K562 (cell line): ENCODE results near the gene SUMF1. TPM values are rescaled to one million over a fixed set of nuclear protein-coding genes. Genes with fewer than 3 reads are reported as not detected.

Source experiments
- ATAC-seq: fragments of 200-7000 bp; cut with Tn5 transposase; 3 replicates; pipeline ENCODE4 v1.9.1; 2020; ENCODE audit warnings: moderate library complexity
- BruUV-seq: library from RNA; stranded (reverse); fragments of 400-500 nt; replicated peaks from 2 replicates; lab custom pipeline; 2021; lab: Mats Ljungman, UMichigan
- CTCF ChIA-PET: fragments of 300-600 bp; formaldehyde crosslinking; extraction: SDS; loops from one replicate; lab custom pipeline; 2021; ENCODE audit warnings: low intra/inter-chr PET ratio; lab: Yijun Ruan, JAX
- POLR2A ChIA-PET: fragments of 300-600, 350-650 bp; sonication (Branson Sonifier 250); formaldehyde crosslinking; extraction: SDS; loops from one replicate; lab custom pipeline; 2021; ENCODE audit warnings: antibody characterized with exemption, inconsistent platforms; lab: Yijun Ruan, JAX
- DNase-seq, 4 experiments: peaks; one replicate each; pipeline versions ENCODE4 v3.0.0 to v3.0.0-alpha.2; 2011 to 2018; ENCODE audit warnings: low spot score in 3 of 4, mixed read lengths in 3 of 4; ENCODE audit errors: extremely low read depth in 1 of 4
- FAIRE-seq: peaks from 2 replicates; lab custom pipeline; 2011; peaks lifted over from hg19 to GRCh38; lab: Jason Lieb, UNC
- H2AFZ ChIP-seq: 2 replicates; pipeline ENCODE4 v1.6.0; 2011; ENCODE audit warnings: low read depth, low read length, control low read depth, inconsistent platforms
- H3K27ac ChIP-seq: fragments of 200-600 bp; 3 replicates; pipeline ENCODE4 v1.8.0; 2011; ENCODE audit warnings: low read depth, mild to moderate bottlenecking, control low read depth, inconsistent platforms, low read length, moderate library complexity, mixed read lengths; ENCODE audit errors: extremely low read depth
- H3K27me3 ChIP-seq, 2 experiments: fragments of 300-600 bp in 1 of 2; 2 replicates in 1 of 2; 3 replicates in 1 of 2; pipeline versions ENCODE4 v1.6.0 to v1.8.0; 2011; ENCODE audit warnings: inconsistent platforms in 2 of 2, low read length in 2 of 2, mild to moderate bottlenecking in 1 of 2, mixed read lengths in 1 of 2, moderate library complexity in 1 of 2; ENCODE audit not compliant: control insufficient read depth in 2 of 2, insufficient read depth in 2 of 2
- H3K36me3 ChIP-seq: fragments of 300-600 bp; 3 replicates; pipeline ENCODE4 v1.8.0; 2011; ENCODE audit warnings: mild to moderate bottlenecking, low read length, inconsistent platforms; ENCODE audit not compliant: control insufficient read depth, insufficient read depth
- H3K4me1 ChIP-seq, 2 experiments: fragments of 200-600 bp in 1 of 2; replicated peaks in 1 of 2; 2 replicates in 1 of 2; 3 replicates in 1 of 2; pipeline versions ENCODE4 v1.5.1 to v1.8.0; 2011; ENCODE audit warnings: inconsistent platforms in 2 of 2, low read length in 2 of 2, mild to moderate bottlenecking in 1 of 2, mixed read lengths in 1 of 2, moderate library complexity in 1 of 2; ENCODE audit not compliant: control insufficient read depth in 2 of 2, insufficient read depth in 2 of 2
- H3K4me2 ChIP-seq: 2 replicates; pipeline ENCODE4 v1.6.1; 2011; ENCODE audit warnings: low read length, control low read depth, inconsistent platforms, mixed read lengths; ENCODE audit not compliant: insufficient read depth
- H3K4me3 ChIP-seq: fragments of 200-600 bp; sonication (generic), shearing (Covaris generic); 2 replicates; pipeline ENCODE4 v1.5.1; 2016; ENCODE audit warnings: control low read depth, inconsistent platforms
- H3K79me2 ChIP-seq: fragments of 200-600 bp; 3 replicates; pipeline ENCODE4 v1.8.0; 2011; ENCODE audit warnings: low read length, inconsistent platforms; ENCODE audit not compliant: control insufficient read depth, insufficient read depth
- H3K9ac ChIP-seq, 2 experiments: 2 replicates each; pipeline versions ENCODE4 v1.6.0 to v1.6.1; 2011; ENCODE audit warnings: low read depth in 2 of 2, low read length in 2 of 2, control low read depth in 1 of 2, inconsistent platforms in 1 of 2, mild to moderate bottlenecking in 1 of 2, mixed read lengths in 1 of 2; ENCODE audit not compliant: insufficient read depth in 1 of 2
- H3K9me1 ChIP-seq: one replicate; pipeline ENCODE4 v1.6.0; 2011; ENCODE audit warnings: inconsistent platforms, mild to moderate bottlenecking, low read length, moderate library complexity; ENCODE audit not compliant: control insufficient read depth, insufficient read depth
- H3K9me3 ChIP-seq: replicated peaks from 2 replicates; pipeline ENCODE4 v1.5.1; 2011; ENCODE audit warnings: low read depth, low read length, inconsistent platforms; ENCODE audit not compliant: control insufficient read depth, insufficient read depth
- H4K20me1 ChIP-seq: replicated peaks from 2 replicates; pipeline ENCODE4 v1.6.1; 2011; ENCODE audit warnings: low read length, inconsistent platforms, mixed read lengths; ENCODE audit not compliant: control insufficient read depth, insufficient read depth
- GABPB2 ChIP-seq: fragments of 250-450 bp; sonication (Bioruptor Pico); conservative IDR thresholded peaks from 2 replicates; pipeline ENCODE4 v1.5.1; 2021; ENCODE audit warnings: mild to moderate bottlenecking
- MAFF ChIP-seq: IDR thresholded peaks from 2 replicates; pipeline ENCODE4 v1.6.1; 2012; ENCODE audit warnings: low read length, improper control_type of control experiment
- RCOR1 ChIP-seq, 2 experiments: IDR thresholded peaks; 2 replicates each; pipeline ENCODE4 v1.6.1; 2012; ENCODE audit warnings: low read depth in 2 of 2, low read length in 2 of 2, borderline replicate concordance in 1 of 2, improper control_type of control experiment in 1 of 2
- STAT5B ChIP-seq: fragments of 250-450 bp; sonication (Bioruptor Pico); IDR thresholded peaks from 2 replicates; pipeline ENCODE4 v1.8.0; 2021; ENCODE audit warnings: mild to moderate bottlenecking, inconsistent platforms
- TFAP4 ChIP-seq: sonication (generic); formaldehyde crosslinking; IDR thresholded peaks from 2 replicates; pipeline ENCODE4 v1.8.0; 2022; ENCODE audit warnings: missing genetic modification reagents, mild to moderate bottlenecking, moderate library complexity, borderline replicate concordance
- ZNF57 ChIP-seq: fragments of 450-650 bp; formaldehyde crosslinking; IDR thresholded peaks from 2 replicates; pipeline ENCODE4 v1.4.0; 2020; ENCODE audit warnings: mild to moderate bottlenecking, moderate library complexity
- WGBS: fragments of 100-300 bp; shearing (Covaris generic); methylation state at CpG from one replicate; pipeline ENCODE4 v1.1.6; 2016; ENCODE audit warnings: low coverage, mixed read lengths; ENCODE audit not compliant: insufficient coverage; ENCODE audit errors: missing lambda C conversion rate; 5-methylcytosine and 5-hydroxymethylcytosine counted together
- in situ Hi-C: fragments of 300-500 bp; cut with MboI; formaldehyde crosslinking; loops from 4 replicates; pipeline ENCODE4 v1.15.0; 2018; ENCODE audit warnings: inconsistent platforms, mixed read lengths
- intact Hi-C: fragments of 100-400 bp; cut with micrococcal nuclease; formaldehyde crosslinking; loops from 2 replicates; pipeline ENCODE4 v1.14.2; 2022
- polyA plus RNA-seq, 8 experiments: library from polyadenylated mRNA; depleted of rRNA in 4 of 8; stranded (reverse) in 5 of 8; unstranded in 3 of 8; fragments of >200 nt; fragmentation: Nextera tagmentation in 2 of 8; fragmentation: Illumina TruSeq in 1 of 8; extraction: Ambion mirVana in 2 of 8; extraction: Trizol in 1 of 8; gene quantifications; 2 replicates each; pipeline versions ENCODE4 v1.2.1 to v1.2.3, GENCODE V29; 2011 to 2014; ENCODE audit warnings: inconsistent platforms in 1 of 8, missing spikeins in 1 of 8
- total RNA-seq, 7 experiments: library from RNA; depleted of rRNA in 6 of 7; stranded (reverse); fragments of >200 nt in 6 of 7; fragmentation: Illumina TruSeq in 2 of 7; extraction: Trizol in 2 of 7; gene quantifications; 2 replicates each; pipeline versions ENCODE4 v1.2.1 to v1.2.3, GENCODE V29; 2011 to 2021; ENCODE audit warnings: low replicate concordance in 1 of 7
- TF ChIP-seq, protein P1 (sequence below): sonication (generic); formaldehyde crosslinking; IDR thresholded peaks from 2 replicates; pipeline ENCODE4 v1.5.0; 2020; ENCODE audit warnings: missing genetic modification reagents
- TF ChIP-seq, protein P2 (sequence below): fragments of 450-650 bp; IDR thresholded peaks from 2 replicates; pipeline ENCODE4 v1.6.1; 2016
- TF ChIP-seq, protein P3 (sequence below): fragments of 250-450 bp; sonication (Bioruptor Pico); IDR thresholded peaks from 2 replicates; pipeline ENCODE4 v1.8.0; 2022; ENCODE audit warnings: inconsistent platforms, mild to moderate bottlenecking, moderate library complexity, borderline replicate concordance

Gene SUMF1
- total and polyA plus RNA-seq, 9 of the 15 experiments (the other 6 are each of a cell fraction or from before 2014, with no cell fraction given): 1.3 to 7.4 (median 4.2) TPM

GRCh38 chr3:4515916-4516579, 49.0 kb upstream of the SUMF1 start (continued):
- TF ChIP-seq STAT5B (no peak), RCOR1 (IDR thresholded peaks at IDR 0.05; ENCODE audit: borderline replicate concordance in 1 of 2, low read depth in 2 of 2, low read length in 2 of 2) (no peak), MAFF (no peak), GABPB2 (CRISPR knock-in tag) (no peak)
- TF ChIP-seq, protein P1, sequence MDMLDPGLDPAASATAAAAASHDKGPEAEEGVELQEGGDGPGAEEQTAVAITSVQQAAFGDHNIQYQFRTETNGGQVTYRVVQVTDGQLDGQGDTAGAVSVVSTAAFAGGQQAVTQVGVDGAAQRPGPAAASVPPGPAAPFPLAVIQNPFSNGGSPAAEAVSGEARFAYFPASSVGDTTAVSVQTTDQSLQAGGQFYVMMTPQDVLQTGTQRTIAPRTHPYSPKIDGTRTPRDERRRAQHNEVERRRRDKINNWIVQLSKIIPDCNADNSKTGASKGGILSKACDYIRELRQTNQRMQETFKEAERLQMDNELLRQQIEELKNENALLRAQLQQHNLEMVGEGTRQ (CRISPR knock-in tag): no peak
- TF ChIP-seq, protein P2, sequence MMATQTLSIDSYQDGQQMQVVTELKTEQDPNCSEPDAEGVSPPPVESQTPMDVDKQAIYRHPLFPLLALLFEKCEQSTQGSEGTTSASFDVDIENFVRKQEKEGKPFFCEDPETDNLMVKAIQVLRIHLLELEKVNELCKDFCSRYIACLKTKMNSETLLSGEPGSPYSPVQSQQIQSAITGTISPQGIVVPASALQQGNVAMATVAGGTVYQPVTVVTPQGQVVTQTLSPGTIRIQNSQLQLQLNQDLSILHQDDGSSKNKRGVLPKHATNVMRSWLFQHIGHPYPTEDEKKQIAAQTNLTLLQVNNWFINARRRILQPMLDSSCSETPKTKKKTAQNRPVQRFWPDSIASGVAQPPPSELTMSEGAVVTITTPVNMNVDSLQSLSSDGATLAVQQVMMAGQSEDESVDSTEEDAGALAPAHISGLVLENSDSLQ: no peak

DNA sequence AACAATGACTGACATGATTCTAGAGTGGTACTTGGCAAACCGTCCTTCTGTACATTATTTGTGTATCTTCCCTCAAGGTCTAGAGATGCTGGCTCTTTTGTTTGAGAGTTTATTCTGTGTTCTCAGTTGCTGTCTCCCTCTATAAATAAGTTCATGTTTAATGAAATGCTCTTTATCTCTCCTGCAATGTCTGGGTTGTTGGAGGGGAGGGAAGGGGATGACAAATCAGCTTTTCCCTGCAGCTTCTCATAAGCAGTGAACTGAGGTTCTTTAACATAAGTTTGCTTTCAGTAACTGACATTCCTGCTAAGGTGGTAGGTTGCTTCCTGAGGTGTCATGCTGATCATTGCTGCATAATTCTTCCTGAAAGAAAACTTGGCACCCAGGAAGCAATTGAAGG, 47.8 kb upstream of the SUMF1 start:
- Histone ChIP-seq H3K36me3 (peaks cover 4% of the 10 kb centered on the region; the same call in 1 of the 3 replicates), H3K4me1 (peaks cover 10 to 37% of the 10 kb centered on the region in 2 experiments; a peak in 3 of 5 replicates), H2AFZ (peak overlapping the region; percentile 10; the same call in 1 of the 2 replicates), H3K9me3 (no peaks in the 10 kb centered on the region), H3K79me2 (no peaks in the 10 kb centered on the region), H3K9ac (no peak overlapping the region), H3K27ac (no peak overlapping the region), H4K20me1 (no peaks in the 10 kb centered on the region), H3K9me1 (peaks cover 4% of the 10 kb centered on the region), H3K4me2 (no peak overlapping the region), H3K4me3 (no peak overlapping the region), H3K27me3 (no peaks in the 10 kb centered on the region)
- DNase-seq (no peak), FAIRE-seq (peak; percentile 37), ATAC-seq (no peak)
- ChIA-PET POLR2A (interaction anchor here (0.6 to 8.8 kb wide), 7 partner anchors 9 to 209 kb away, joined by 3 to 94 read pairs (median 5); partner anchors contain the start of gene ITPR1), CTCF (interaction anchor here (0.6 kb wide), 1 partner anchor 119 kb away, joined by 3 read pairs; no protein-coding TSS in a partner anchor)
- intact Hi-C loops: no loop called here
- 72% methylated on average over 1 of the region's 1 CpG for WGBS
- in situ Hi-C loops: no loop called here
- no TSS peak for BruUV-seq
- TF ChIP-seq, protein P3, sequence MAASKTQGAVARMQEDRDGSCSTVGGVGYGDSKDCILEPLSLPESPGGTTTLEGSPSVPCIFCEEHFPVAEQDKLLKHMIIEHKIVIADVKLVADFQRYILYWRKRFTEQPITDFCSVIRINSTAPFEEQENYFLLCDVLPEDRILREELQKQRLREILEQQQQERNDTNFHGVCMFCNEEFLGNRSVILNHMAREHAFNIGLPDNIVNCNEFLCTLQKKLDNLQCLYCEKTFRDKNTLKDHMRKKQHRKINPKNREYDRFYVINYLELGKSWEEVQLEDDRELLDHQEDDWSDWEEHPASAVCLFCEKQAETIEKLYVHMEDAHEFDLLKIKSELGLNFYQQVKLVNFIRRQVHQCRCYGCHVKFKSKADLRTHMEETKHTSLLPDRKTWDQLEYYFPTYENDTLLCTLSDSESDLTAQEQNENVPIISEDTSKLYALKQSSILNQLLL (CRISPR knock-in tag): no peak
- TF ChIP-seq TFAP4 (CRISPR knock-in tag): no peak
- TF ChIP-seq ZNF57: peak; percentile 46; the same call in 1 of the 2 replicates
- TF ChIP-seq, all 486 proteins: peak for 1
